OCI-LY1 (cell line): Measurements from ENCODE around the gene INSRR.

Source experiments
- H2AFZ ChIP-seq: fragments of 200-600 bp; sonication (generic), shearing (Covaris generic); 2 replicates; pipeline ENCODE4 v1.6.0; 2014; ENCODE audit warnings: antibody characterized with exemption, mild to moderate bottlenecking, low read length
- H3F3A ChIP-seq: fragments of 200-600 bp; sonication (generic), shearing (Covaris generic); 2 replicates; pipeline ENCODE4 v1.6.0; 2014; ENCODE audit warnings: mild to moderate bottlenecking, antibody characterized with exemption, low read length, moderate library complexity; ENCODE audit not compliant: insufficient read depth
- H3K27ac ChIP-seq: fragments of 200-600 bp; sonication (generic); 2 replicates; pipeline ENCODE4 v1.5.1; 2014; ENCODE audit warnings: low read length, mixed run types, mild to moderate bottlenecking, low read depth; ENCODE audit not compliant: poor library complexity, severe bottlenecking
- H3K27me3 ChIP-seq: fragments of 200-600 bp; sonication (generic); 2 replicates; pipeline ENCODE4 v1.6.0; 2014; ENCODE audit warnings: antibody characterized with exemption, mild to moderate bottlenecking, low read length, moderate library complexity; ENCODE audit not compliant: insufficient read depth
- H3K36me3 ChIP-seq: fragments of 200-600 bp; sonication (generic); 2 replicates; pipeline ENCODE4 v1.6.1; 2014; ENCODE audit warnings: mild to moderate bottlenecking, antibody characterized with exemption, low read length, moderate library complexity, mixed read lengths; ENCODE audit not compliant: insufficient read depth
- H3K4me1 ChIP-seq: fragments of 200-600 bp; sonication (generic); 2 replicates; pipeline ENCODE4 v1.5.1; 2014; ENCODE audit warnings: mild to moderate bottlenecking, low read length, moderate library complexity; ENCODE audit not compliant: insufficient read depth, severe bottlenecking
- H3K4me2 ChIP-seq: fragments of 200-600 bp; sonication (generic), shearing (Covaris generic); 2 replicates; pipeline ENCODE4 v1.6.1; 2014; ENCODE audit warnings: low read length
- H3K4me3 ChIP-seq: fragments of 200-600 bp; sonication (generic); 2 replicates; pipeline ENCODE4 v1.5.1; 2014; ENCODE audit warnings: low read length, low read depth, mild to moderate bottlenecking, mixed read lengths; ENCODE audit not compliant: poor library complexity, severe bottlenecking
- H3K79me2 ChIP-seq: fragments of 200-600 bp; shearing (Covaris generic); 2 replicates; pipeline ENCODE4 v1.6.1; 2016; ENCODE audit warnings: mixed run types, low read length, mixed read lengths; ENCODE audit not compliant: insufficient read depth
- H3K9ac ChIP-seq: fragments of 200-600 bp; sonication (generic), shearing (Covaris generic); 2 replicates; pipeline ENCODE4 v1.6.1; 2014; ENCODE audit warnings: mild to moderate bottlenecking, low read length, mixed read lengths
- H3K9me2 ChIP-seq: fragments of 200-600 bp; sonication (generic), shearing (Covaris generic); 2 replicates; pipeline ENCODE4 v1.6.1; 2014; ENCODE audit warnings: low read depth, mild to moderate bottlenecking, low read length, mixed read lengths
- H3K9me3 ChIP-seq: fragments of 200-600 bp; shearing (Covaris generic); 2 replicates; pipeline ENCODE4 v1.6.1; 2014; ENCODE audit warnings: low read length, mixed read lengths
- H4K20me1 ChIP-seq: fragments of 200-600 bp; sonication (generic), shearing (Covaris generic); 2 replicates; pipeline ENCODE4 v1.6.0; 2016; ENCODE audit warnings: mild to moderate bottlenecking, low read length; ENCODE audit not compliant: insufficient read depth
- CTCF ChIP-seq: fragments of 200-600 bp; sonication (generic), shearing (Covaris generic); IDR thresholded peaks from 2 replicates; pipeline ENCODE4 v1.5.1; 2017; ENCODE audit warnings: mild to moderate bottlenecking, antibody characterized with exemption, low read length, moderate library complexity, mixed read lengths
- EZH2 ChIP-seq: fragments of 200-600 bp; sonication (generic), shearing (Covaris generic); IDR thresholded peaks from 2 replicates; pipeline ENCODE4 v1.8.0; 2017; ENCODE audit warnings: borderline replicate concordance, mixed run types, mild to moderate bottlenecking, antibody characterized with exemption, low read length, moderate library complexity, mixed read lengths

The INSRR gene

GRCh38 chr1:156848461-156849150 lies 10.3 kb downstream of the INSRR start:
- no peak for TF ChIP-seq EZH2
- H3K4me3 ChIP-seq, result no peak overlapping the region

DNA sequence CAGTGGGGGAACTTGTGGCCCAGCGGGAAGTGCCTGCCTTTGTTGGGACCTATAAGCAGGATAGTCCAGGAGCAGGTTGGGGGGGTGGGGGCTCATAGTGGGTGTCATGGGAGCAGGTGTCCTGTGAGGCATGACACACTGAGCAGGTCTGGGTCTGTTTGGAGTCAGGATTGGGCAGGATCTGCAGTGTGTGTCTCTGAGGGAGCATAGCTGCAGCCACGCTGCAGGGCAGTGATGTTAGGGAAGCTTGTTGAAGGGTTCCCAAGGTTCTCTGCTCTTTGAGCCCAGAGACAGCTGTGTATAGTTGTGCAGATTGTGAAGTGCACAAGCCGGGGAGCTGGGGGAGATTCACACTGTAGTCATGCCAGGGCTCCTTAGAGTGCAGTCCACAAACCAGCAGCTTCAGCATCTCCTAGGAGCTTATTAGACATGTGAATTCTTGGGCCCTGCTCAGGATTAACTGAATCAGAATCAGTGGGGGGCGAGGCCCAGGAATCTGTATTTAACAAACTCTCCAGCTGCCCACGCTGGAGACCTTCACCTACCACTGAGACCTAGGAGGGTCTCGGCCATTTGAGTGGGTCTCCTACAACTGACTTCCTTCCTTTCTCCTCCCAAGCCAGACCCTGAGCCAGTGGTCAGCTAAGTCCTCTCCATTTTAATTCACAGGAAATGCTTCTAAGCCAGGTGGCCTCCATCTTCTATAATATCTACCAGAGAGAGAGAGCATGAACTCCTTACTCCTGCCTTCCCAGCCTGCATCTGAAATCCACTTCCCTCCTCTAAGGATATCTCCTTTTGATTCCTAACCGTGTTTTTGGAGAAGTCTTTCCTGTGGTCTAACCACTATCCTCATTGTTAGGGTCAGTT lies 11.1 kb downstream of the INSRR start:
- no peaks in the 10 kb centered on the region for H4K20me1 ChIP-seq
- H3K27me3 ChIP-seq, result peaks cover 14% of the 10 kb centered on the region; the same call in 1 of the 2 replicates
- no peaks in the 10 kb centered on the region for H3K9me2 ChIP-seq
- no peaks in the 10 kb centered on the region for H3K4me1 ChIP-seq
- H3K9me3 ChIP-seq, result no peaks in the 10 kb centered on the region
- H2AFZ ChIP-seq, result no peak overlapping the region
- H3F3A ChIP-seq, result no peaks in the 10 kb centered on the region
- H3K27ac ChIP-seq, result no peak overlapping the region
- H3K4me3 ChIP-seq, result no peak overlapping the region
- TF ChIP-seq CTCF (no peak), EZH2 (no peak)
- no peak overlapping the region for H3K9ac ChIP-seq
- H3K4me2 ChIP-seq, result no peak overlapping the region
- no peaks in the 10 kb centered on the region for H3K79me2 ChIP-seq
- H3K36me3 ChIP-seq, result no peaks in the 10 kb centered on the region

More at GRCh38 chr1:156848461-156849150, 10.3 kb downstream of the INSRR start:
- Histone ChIP-seq H3K9me2 (no peaks in the 10 kb centered on the region), H3K4me2 (no peak overlapping the region), H3K27ac (no peak overlapping the region), H3K4me1 (no peaks in the 10 kb centered on the region), H4K20me1 (no peaks in the 10 kb centered on the region), H3K27me3 (peaks cover 14% of the 10 kb centered on the region; the same call in 1 of the 2 replicates), H3F3A (no peaks in the 10 kb centered on the region), H3K9ac (no peak overlapping the region), H3K79me2 (no peaks in the 10 kb centered on the region), H2AFZ (no peak overlapping the region), H3K9me3 (no peaks in the 10 kb centered on the region), H3K36me3 (no peaks in the 10 kb centered on the region)

GRCh38 chr1:156846643-156847042 lies 12.3 kb downstream of the INSRR start:
- TF ChIP-seq EZH2, result no peak
- TF ChIP-seq CTCF, result no peak
- H3K79me2 ChIP-seq, result no peaks in the 10 kb centered on the region
- H3K4me1 ChIP-seq, result no peaks in the 10 kb centered on the region
- H3K9me2 ChIP-seq, result no peaks in the 10 kb centered on the region
- H4K20me1 ChIP-seq, result no peaks in the 10 kb centered on the region
- no peak overlapping the region for H3K9ac ChIP-seq
- no peak overlapping the region for H3K27ac ChIP-seq
- no peak overlapping the region for H3K4me3 ChIP-seq
- no peaks in the 10 kb centered on the region for H3K9me3 ChIP-seq
- no peaks in the 10 kb centered on the region for H3K36me3 ChIP-seq
- peaks cover 12% of the 10 kb centered on the region; the same call in 1 of the 2 replicates for H3K27me3 ChIP-seq
- no peak overlapping the region for H2AFZ ChIP-seq
- H3F3A ChIP-seq, result no peaks in the 10 kb centered on the region
- H3K4me2 ChIP-seq, result no peak overlapping the region
